ENCODE data around the gene GPR85. TPM values are rescaled to one million over a fixed set of nuclear protein-coding genes. Genes with fewer than 3 reads are reported as not detected.

GPR85 gene
- total and polyA plus RNA-seq, 2 donors (not counting 3 experiments of a cell fraction or from before 2014, with no cell fraction given) = 0.54 to 0.64 TPM

DNA sequence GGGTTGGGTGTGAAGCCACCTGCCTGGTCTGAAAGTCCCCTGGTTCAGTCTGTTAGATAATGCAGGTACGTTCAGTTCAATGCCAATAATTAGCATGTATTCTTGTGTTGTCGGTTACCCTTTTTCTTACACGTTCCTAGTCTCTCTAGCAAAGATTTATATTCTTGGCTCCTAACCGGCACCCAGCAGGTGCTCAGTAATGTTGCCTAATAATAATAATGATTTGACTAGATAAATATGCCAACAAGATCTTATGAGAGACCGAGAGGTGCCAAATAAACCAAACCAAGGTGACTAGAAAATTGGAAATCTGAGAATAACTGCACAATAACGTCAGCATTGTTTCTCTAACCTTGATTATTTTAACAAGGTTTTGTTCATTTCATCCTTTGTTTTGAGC is 32.8 kb upstream of the GPR85 start:
- BruUV-seq (replicated peaks) = no TSS peak
- intact Hi-C loops (cut with micrococcal nuclease) = loop anchor here (2.0 to 10.0 kb wide), 2 partner anchors 33 to 335 kb away; partner anchors contain the start of gene GPR85
- Histone ChIP-seq H3K36me3 (ENCODE audit: control insufficient read depth in 2 of 2, extremely low read depth in 1 of 2, insufficient read depth in 2 of 2, low read length in 2 of 2) (peaks cover 0 to 2% of the 10 kb centered on the region in 2 experiments), H3K9me1 (replicated peaks; ENCODE audit: control insufficient read depth, extremely low read depth, insufficient read depth, low read length) (no peaks in the 10 kb centered on the region), H4K20me1 (replicated peaks; ENCODE audit: control insufficient read depth, extremely low read depth, insufficient read depth, low read length) (peaks cover 2% of the 10 kb centered on the region), H3K79me2 (ENCODE audit: control insufficient read depth, insufficient read depth, low read length) (no peaks in the 10 kb centered on the region), H2AFZ (ENCODE audit: low read depth, low read length) (no peak overlapping the region), H3K4me1 (ENCODE audit: control insufficient read depth, extremely low read depth, insufficient read depth, low read length) (peaks cover 12% of the 10 kb centered on the region), H3K27me3 (ENCODE audit: control insufficient read depth in 2 of 2, insufficient read depth in 2 of 2, low read length in 2 of 2) (peaks cover 0 to 7% of the 10 kb centered on the region in 2 experiments), H3K9me3 (replicated peaks; ENCODE audit: control insufficient read depth, insufficient read depth, low read length) (no peaks in the 10 kb centered on the region), H3K27ac (ENCODE audit: insufficient read depth, low read depth, low read length) (no peak overlapping the region), H3K9ac (replicated peaks; ENCODE audit: extremely low read depth, insufficient read depth, low read length) (no peak overlapping the region), H3K4me2 (ENCODE audit: insufficient read depth, low read length) (no peak overlapping the region), H3K4me3 (replicated peaks in 1 of 3; ENCODE audit: insufficient read depth in 1 of 3, low read depth in 1 of 3, low read length in 3 of 3) (no peak overlapping the region)
- POLR2A ChIA-PET = no interaction called here
- TF ChIP-seq, protein P1, sequence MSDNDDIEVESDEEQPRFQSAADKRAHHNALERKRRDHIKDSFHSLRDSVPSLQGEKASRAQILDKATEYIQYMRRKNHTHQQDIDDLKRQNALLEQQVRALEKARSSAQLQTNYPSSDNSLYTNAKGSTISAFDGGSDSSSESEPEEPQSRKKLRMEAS (IDR thresholded peaks at IDR 0.05; ENCODE audit: insufficient read depth, insufficient read length) = no peak
- TF ChIP-seq POLR2A (IDR thresholded peaks at IDR 0.05; ENCODE audit: low read depth, low read length) = no peak
- no peak for TF ChIP-seq GATA2 (IDR thresholded peaks at IDR 0.05; ENCODE audit: insufficient read depth, insufficient read length, low read depth, low read length)
- no peak for TF ChIP-seq POLR2AphosphoS5 (IDR thresholded peaks at IDR 0.05; ENCODE audit: insufficient read depth, low read depth, low read length)
- no peak for TF ChIP-seq MYC (IDR thresholded peaks at IDR 0.05; ENCODE audit: low read depth, low read length)
- no peak for TF ChIP-seq JUN (IDR thresholded peaks at IDR 0.05; ENCODE audit: borderline replicate concordance, insufficient read depth, insufficient read length, low read depth)
- TF ChIP-seq CTCF (IDR thresholded peaks at IDR 0.05; ENCODE audit: extremely low read depth in 1 of 2, insufficient read depth in 1 of 2, low read depth in 1 of 2, low read length in 2 of 2) = no peak
- TF ChIP-seq EZH2 (IDR thresholded peaks at IDR 0.05; ENCODE audit: borderline replicate concordance, low read depth, low read length, severe bottlenecking) = no peak
- no peak for TF ChIP-seq FOS (IDR thresholded peaks at IDR 0.05; ENCODE audit: borderline replicate concordance, insufficient read depth, low read length)
- CTCF ChIA-PET = interaction anchor here (1.0 kb wide), 1 partner anchor 30 kb away, joined by 4 read pairs; no protein-coding TSS in a partner anchor
- no peak for DNase-seq (ENCODE audit: low read depth, low spot score)
- FAIRE-seq = no peak
- dilution Hi-C loops (cut with MboI; ENCODE audit: extremely low pct_ligation_motif_present, low sequenced_read_pairs) = no loop called here
